Lower leg skin (tissue), 4 donors: ENCODE measurements around the gene MLLT3. TPM values are rescaled to one million over a fixed set of nuclear protein-coding genes. Genes with fewer than 3 reads are reported as not detected.

Experiments used
- DNase-seq, 2 donors: peaks; one replicate each; pipeline ENCODE4 v3.0.0-alpha.2; 2019; ENCODE audit warnings: low spot score in 2 of 2
- H3K4me3 ChIP-seq: fragments of 200-600 bp; sonication (generic); 2 replicates; pipeline ENCODE4 v1.5.1; 2017; ENCODE audit warnings: mild to moderate bottlenecking, low read depth; ENCODE audit not compliant: poor library complexity, severe bottlenecking
- POLR2A ChIP-seq, 2 donors: fragments of 450-650 bp; IDR thresholded peaks; one replicate each; pipeline ENCODE4 v1.6.1; 2016 to 2017; ENCODE audit warnings: antibody characterized with exemption in 2 of 2, mild to moderate bottlenecking in 1 of 2, moderate library complexity in 1 of 2
- WGBS, 2 donors: methylation state at CpG; one replicate each; pipeline ENCODE4 v1.1.5; 2018; 5-methylcytosine and 5-hydroxymethylcytosine counted together
- intact Hi-C: fragments of 100-400 bp; cut with DNase I; formaldehyde crosslinking; loops from one replicate; pipeline ENCODE4 v1.15.0; 2023; ENCODE audit warnings: low total_unique reads
- total RNA-seq, 4 donors: library from RNA; depleted of rRNA; stranded (reverse); fragments of >200 nt; gene quantifications; one replicate each; pipeline ENCODE4 v1.1.0, GENCODE V29; 2016
- TF ChIP-seq, protein P1 (sequence below), 3 donors: fragments of 450-650 bp; IDR thresholded peaks; one replicate each; pipeline ENCODE4 v1.5.1; 2016; ENCODE audit warnings: antibody characterized with exemption in 3 of 3, mild to moderate bottlenecking in 3 of 3, moderate library complexity in 2 of 3

The MLLT3 gene
- total RNA-seq, 4 donors from 2014 or later: 10.6 to 15.2 (median 12.5) TPM

DNA sequence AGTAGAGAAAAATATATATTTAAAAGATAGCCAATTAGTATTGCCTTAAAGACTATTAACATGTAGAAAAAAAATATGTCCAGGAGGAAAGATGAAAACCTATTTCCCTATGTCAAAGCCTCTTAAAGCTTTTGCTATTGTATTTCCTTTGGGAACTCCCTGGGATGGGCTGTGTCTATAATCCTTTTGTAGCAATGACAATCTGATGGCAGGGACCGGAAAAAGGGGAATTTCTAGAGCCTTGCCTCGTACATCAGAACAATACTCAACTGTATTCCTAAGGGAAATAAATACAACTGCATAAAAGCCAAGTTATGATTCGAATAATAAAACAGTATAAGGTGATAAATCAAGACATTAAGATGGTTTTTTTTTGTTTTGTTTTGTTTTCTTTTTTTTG is 257.3 kb downstream of the MLLT3 start:
- no peak for TF ChIP-seq POLR2A (IDR thresholded peaks at IDR 0.05)
- TF ChIP-seq, protein P1, sequence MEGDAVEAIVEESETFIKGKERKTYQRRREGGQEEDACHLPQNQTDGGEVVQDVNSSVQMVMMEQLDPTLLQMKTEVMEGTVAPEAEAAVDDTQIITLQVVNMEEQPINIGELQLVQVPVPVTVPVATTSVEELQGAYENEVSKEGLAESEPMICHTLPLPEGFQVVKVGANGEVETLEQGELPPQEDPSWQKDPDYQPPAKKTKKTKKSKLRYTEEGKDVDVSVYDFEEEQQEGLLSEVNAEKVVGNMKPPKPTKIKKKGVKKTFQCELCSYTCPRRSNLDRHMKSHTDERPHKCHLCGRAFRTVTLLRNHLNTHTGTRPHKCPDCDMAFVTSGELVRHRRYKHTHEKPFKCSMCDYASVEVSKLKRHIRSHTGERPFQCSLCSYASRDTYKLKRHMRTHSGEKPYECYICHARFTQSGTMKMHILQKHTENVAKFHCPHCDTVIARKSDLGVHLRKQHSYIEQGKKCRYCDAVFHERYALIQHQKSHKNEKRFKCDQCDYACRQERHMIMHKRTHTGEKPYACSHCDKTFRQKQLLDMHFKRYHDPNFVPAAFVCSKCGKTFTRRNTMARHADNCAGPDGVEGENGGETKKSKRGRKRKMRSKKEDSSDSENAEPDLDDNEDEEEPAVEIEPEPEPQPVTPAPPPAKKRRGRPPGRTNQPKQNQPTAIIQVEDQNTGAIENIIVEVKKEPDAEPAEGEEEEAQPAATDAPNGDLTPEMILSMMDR (IDR thresholded peaks at IDR 0.05): no peak
- intact Hi-C loops: no loop called here
- H3K4me3 ChIP-seq: no peak overlapping the region
- no peak for DNase-seq
- WGBS, 2 donors: 65% methylated on average over 3 of the region's 3 CpGs

DNA sequence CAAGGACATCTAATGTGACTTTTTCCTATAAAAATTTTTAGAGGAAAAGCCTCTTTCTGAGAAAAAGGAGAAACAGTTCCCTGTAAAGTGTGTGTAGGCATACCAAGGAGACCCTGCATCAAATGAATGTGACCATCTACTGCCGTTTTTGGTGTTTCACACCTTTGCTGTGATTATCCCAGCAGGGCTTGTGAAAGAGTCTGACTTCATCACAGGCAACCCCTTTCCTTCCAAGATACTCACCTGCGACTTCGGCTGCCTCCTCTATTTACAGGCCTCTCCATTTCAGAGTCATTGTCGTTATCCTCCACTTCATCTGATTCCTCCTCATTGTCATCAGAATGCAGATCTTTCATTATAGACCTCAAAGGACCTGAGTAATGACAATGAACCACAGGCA is 259.1 kb downstream of the MLLT3 start:
- no peak overlapping the region for H3K4me3 ChIP-seq
- 93% methylated on average over 4 of the region's 4 CpGs for WGBS, 2 donors
- intact Hi-C loops: no loop called here
- DNase-seq: no peak
- TF ChIP-seq, protein P1 (IDR thresholded peaks at IDR 0.05): no peak
- no peak for TF ChIP-seq POLR2A (IDR thresholded peaks at IDR 0.05)

DNA sequence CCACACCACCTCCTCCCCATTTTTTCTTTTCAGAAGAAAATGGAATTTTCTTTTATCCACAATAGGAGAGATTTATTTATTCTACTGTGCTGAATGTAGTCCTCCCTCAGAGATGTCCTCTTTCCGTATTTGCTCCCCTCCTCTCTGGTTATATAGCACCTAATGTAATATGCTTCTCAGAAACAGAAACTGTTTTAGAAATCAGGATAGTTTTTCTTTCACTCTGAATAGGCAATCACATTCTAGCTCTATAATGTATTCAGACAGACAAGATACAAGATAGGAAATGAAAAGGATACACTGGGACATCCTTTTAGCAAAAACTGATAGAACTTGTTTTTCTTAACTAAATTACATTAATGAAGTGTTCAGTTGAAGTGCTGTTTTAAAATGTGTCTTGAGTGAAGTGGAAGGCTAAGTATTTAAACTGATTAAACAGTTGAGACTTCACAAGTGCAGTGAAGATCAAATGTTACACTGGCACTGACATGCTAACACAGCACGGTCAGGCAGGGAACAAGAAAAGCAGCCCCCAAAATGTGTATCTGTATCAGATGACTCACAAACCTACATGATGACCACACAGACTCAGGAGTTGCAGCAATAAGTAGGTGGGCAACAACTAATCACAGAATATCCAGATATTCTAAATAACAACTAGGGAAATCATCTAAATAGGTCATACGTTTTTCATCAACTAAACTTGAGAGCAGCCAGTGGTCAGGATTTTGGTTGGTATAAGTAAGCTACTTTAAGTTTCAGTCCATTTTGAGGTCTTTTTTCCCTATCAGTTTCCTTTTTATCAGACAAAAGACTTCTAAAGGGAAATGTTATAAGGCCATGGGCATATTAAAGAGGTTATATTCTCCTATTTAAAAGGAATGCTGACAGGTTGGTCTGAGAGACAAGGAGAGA is 260.4 kb downstream of the MLLT3 start:
- intact Hi-C loops: no loop called here
- TF ChIP-seq, protein P1 (IDR thresholded peaks at IDR 0.05): no peak
- no peak for TF ChIP-seq POLR2A (IDR thresholded peaks at IDR 0.05)
- 85 to 92% methylated on average over 3 of the region's 3 CpGs for WGBS, 2 donors
- H3K4me3 ChIP-seq: no peak overlapping the region
- DNase-seq: no peak

DNA sequence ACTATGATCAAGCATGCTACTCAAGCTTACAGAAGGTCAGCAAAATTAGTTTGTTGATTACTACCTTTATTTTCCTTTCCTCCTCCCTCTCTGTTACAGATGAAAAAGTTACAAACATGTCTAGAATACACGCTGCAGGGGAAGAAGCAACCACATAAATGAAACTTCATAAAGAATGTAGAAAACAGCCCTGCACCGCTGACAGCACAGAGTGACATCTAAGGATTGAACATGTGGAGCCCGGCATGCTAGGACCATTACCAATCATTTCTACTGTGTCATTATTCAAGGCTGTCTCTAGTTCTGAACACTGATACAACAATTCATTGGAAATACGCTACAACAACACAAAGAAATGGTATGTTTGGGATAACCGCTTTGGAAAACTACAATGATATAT is 261.1 kb downstream of the MLLT3 start:
- H3K4me3 ChIP-seq: no peak overlapping the region
- DNase-seq: no peak
- TF ChIP-seq POLR2A (IDR thresholded peaks at IDR 0.05): no peak
- TF ChIP-seq, protein P1 (IDR thresholded peaks at IDR 0.05): no peak
- intact Hi-C loops: no loop called here
- WGBS, 2 donors: 96 to 97% methylated on average over 5 of the region's 5 CpGs

DNA sequence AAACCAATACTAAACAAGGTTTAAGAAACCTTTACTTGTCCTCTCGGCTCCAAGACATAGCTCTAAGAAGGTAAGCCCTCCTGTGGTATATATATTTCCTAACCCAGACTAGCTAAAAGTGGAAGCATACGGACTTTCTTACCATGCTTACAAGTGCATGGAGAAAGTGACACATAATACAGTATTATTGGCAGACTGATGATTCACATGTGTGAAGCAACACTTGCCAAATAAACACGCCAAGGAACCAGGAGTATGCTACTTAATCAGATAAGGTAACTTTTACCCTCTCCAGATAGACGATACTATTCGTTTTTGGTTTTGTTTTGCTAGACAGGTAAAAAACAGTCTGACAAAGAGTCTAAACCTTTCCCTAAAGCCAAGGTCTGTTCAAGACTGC is 264.1 kb downstream of the MLLT3 start:
- TF ChIP-seq, protein P1 (IDR thresholded peaks at IDR 0.05): no peak
- no peak for TF ChIP-seq POLR2A (IDR thresholded peaks at IDR 0.05)
- intact Hi-C loops: loop anchor here (10.0 kb wide), 1 partner anchor 267 kb away; the partner anchor contains the start of gene MLLT3
- no peak overlapping the region for H3K4me3 ChIP-seq
- 38 to 56% methylated on average over 5 of the region's 5 CpGs for WGBS, 2 donors
- no peak for DNase-seq
